Smooth muscle cell (in vitro differentiated cells): ENCODE data around the gene ALDH2. TPM values are rescaled to one million over a fixed set of nuclear protein-coding genes. Genes with fewer than 3 reads are reported as not detected.
A peak's percentile ranks its signal among the peaks of the same experiment; 100 is the strongest.

ENCODE experiments used
- DNase-seq: peaks from one replicate; lab custom pipeline; 2025; ENCODE audit not compliant: unreplicated experiment; lab: John Stamatoyannopoulos, UW
- H2AFZ ChIP-seq: fragments of 200-600 bp; sonication (generic); 2 replicates; pipeline ENCODE4 v1.6.0; 2016; ENCODE audit warnings: antibody characterized with exemption, low read depth, mild to moderate bottlenecking
- H3F3A ChIP-seq: fragments of 200-600 bp; sonication (generic); 2 replicates; pipeline ENCODE4 v1.6.0; 2017; ENCODE audit warnings: antibody characterized with exemption, low read depth
- H3K27ac ChIP-seq: fragments of 200-600 bp; sonication (generic); 2 replicates; pipeline ENCODE4 v1.5.1; 2016; ENCODE audit warnings: low read depth, mild to moderate bottlenecking
- H3K27me3 ChIP-seq: fragments of 200-600 bp; sonication (generic); 2 replicates; pipeline ENCODE4 v1.6.1; 2016; ENCODE audit warnings: low read depth, mild to moderate bottlenecking
- H3K36me3 ChIP-seq: fragments of 200-600 bp; sonication (generic); 2 replicates; pipeline ENCODE4 v1.5.1; 2016; ENCODE audit warnings: low read depth
- H3K4me1 ChIP-seq: fragments of 200-600 bp; sonication (generic); 2 replicates; pipeline ENCODE4 v1.5.1; 2016; ENCODE audit warnings: low read depth
- H3K4me2 ChIP-seq: fragments of 200-600 bp; sonication (generic); 2 replicates; pipeline ENCODE4 v1.6.0; 2016; ENCODE audit warnings: mild to moderate bottlenecking
- H3K4me3 ChIP-seq: fragments of 200-600 bp; sonication (generic); 2 replicates; pipeline ENCODE4 v1.5.1; 2016; ENCODE audit warnings: mild to moderate bottlenecking
- H3K79me2 ChIP-seq: fragments of 200-600 bp; sonication (generic); 2 replicates; pipeline ENCODE4 v1.6.0; 2016; ENCODE audit warnings: low read depth, mild to moderate bottlenecking
- H3K9ac ChIP-seq: fragments of 200-600 bp; sonication (generic); 2 replicates; pipeline ENCODE4 v1.6.0; 2016; ENCODE audit warnings: low read depth
- H3K9me3 ChIP-seq: fragments of 200-600 bp; sonication (generic); replicated peaks from 2 replicates; pipeline ENCODE4 v1.5.1; 2016; ENCODE audit warnings: low read depth
- H4K20me1 ChIP-seq: fragments of 200-600 bp; sonication (generic); 2 replicates; pipeline ENCODE4 v1.6.0; 2016; ENCODE audit warnings: low read depth
- CTCF ChIP-seq: fragments of 200-600 bp; sonication (generic); IDR thresholded peaks from 2 replicates; pipeline ENCODE4 v1.5.1; 2017; ENCODE audit warnings: borderline replicate concordance, mild to moderate bottlenecking, antibody characterized with exemption; ENCODE audit not compliant: insufficient read depth, poor library complexity, severe bottlenecking
- WGBS: methylation state at CpG from one replicate; pipeline ENCODE4 v1.1.7; 2016; ENCODE audit warnings: low lambda C conversion rate; 5-methylcytosine and 5-hydroxymethylcytosine counted together
- polyA plus RNA-seq: library from polyadenylated mRNA; unstranded; fragments of >200 nt; fragmentation: Nextera tagmentation; extraction: Ambion mirVana; gene quantifications from 2 replicates; pipeline ENCODE4 v1.2.1, GENCODE V29; 2016
- total RNA-seq: library from RNA; depleted of rRNA; stranded (reverse); fragments of >200 nt; gene quantifications from 2 replicates; pipeline ENCODE4 v1.2.3, GENCODE V29; 2014

Gene ALDH2
- total and polyA plus RNA-seq, 2 experiments from 2014 or later: 17.0 to 54.6 TPM

- 69% methylated on average over 6 of the region's 6 CpGs for WGBS
- no peak for DNase-seq
- no peak for TF ChIP-seq CTCF
- H3K9ac ChIP-seq: no peak overlapping the region
- H3K27ac ChIP-seq: no peak overlapping the region
- no peaks in the 10 kb centered on the region for H3K27me3 ChIP-seq
- H3K79me2 ChIP-seq: peaks cover 19% of the 10 kb centered on the region
- H2AFZ ChIP-seq: no peak overlapping the region
- no peaks in the 10 kb centered on the region for H3F3A ChIP-seq
- no peak overlapping the region for H3K4me2 ChIP-seq
- H4K20me1 ChIP-seq: peaks cover 22% of the 10 kb centered on the region
- no peak overlapping the region for H3K4me3 ChIP-seq
- H3K4me1 ChIP-seq: peaks cover 22% of the 10 kb centered on the region
- no peaks in the 10 kb centered on the region for H3K9me3 ChIP-seq
- H3K36me3 ChIP-seq: no peaks in the 10 kb centered on the region
Measured at GRCh38 chr12:111764120-111764821, 2.5 kb upstream of the ALDH2 start.

DNA sequence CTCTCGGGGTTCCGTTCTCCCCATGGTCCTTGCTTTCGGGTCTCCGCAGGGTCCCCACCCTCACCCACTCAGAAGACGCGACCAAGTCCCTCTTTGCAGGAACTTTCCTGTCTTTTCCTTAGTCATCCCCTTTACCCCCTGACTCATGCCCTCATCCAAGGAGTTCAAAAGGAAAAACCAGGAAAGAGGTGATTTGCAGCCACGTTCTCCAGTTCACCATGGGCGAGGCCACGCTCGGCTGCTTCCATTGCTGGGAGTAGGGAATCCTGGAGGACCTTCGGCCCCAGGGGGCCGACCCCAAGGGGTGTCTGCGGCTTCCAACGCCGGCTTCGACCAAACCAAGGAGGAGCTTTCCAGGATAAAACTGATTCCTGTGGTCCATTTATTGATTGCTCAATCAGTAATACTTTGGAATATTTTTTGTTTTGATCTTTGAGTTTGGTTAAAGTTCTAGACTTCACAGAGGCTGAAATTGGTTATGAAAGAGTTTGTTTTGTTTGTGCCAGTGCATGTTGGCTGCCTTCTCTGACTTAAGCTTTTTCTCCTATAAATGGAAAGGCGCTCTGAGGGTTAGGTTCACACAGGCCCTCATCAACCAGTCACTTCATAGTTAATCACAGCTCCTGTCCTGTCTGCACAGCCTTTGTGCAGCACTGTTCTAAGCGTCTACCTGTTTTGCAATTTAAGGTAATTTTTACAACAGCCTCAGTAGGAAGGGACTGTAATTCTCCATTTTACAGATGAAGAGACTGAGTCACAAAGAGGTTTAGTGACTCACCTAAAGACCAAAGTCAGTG lies 827 bp downstream of the ALDH2 start:
- TF ChIP-seq CTCF: no peak
- peaks cover 15% of the 10 kb centered on the region for H3K4me1 ChIP-seq
- DNase-seq: no peak
- H3F3A ChIP-seq: no peaks in the 10 kb centered on the region
- no peaks in the 10 kb centered on the region for H3K36me3 ChIP-seq
- peak overlapping the region; percentile 50 for H3K9ac ChIP-seq
- H3K27me3 ChIP-seq: no peaks in the 10 kb centered on the region
- peak overlapping the region; percentile 17 for H3K27ac ChIP-seq
- peaks cover 48% of the 10 kb centered on the region for H4K20me1 ChIP-seq
- peak overlapping the region; percentile 77 for H3K4me3 ChIP-seq
- 9% methylated on average over 18 of the region's 18 CpGs for WGBS
- H3K9me3 ChIP-seq: no peaks in the 10 kb centered on the region
- peaks cover 50% of the 10 kb centered on the region for H3K79me2 ChIP-seq
- peak overlapping the region; percentile 98 for H3K4me2 ChIP-seq
- H2AFZ ChIP-seq: peak overlapping the region; percentile 36

- H3K4me3 ChIP-seq: peak overlapping the region; percentile 77
- H3K36me3 ChIP-seq: no peaks in the 10 kb centered on the region
- no peak for TF ChIP-seq CTCF
- H3K4me2 ChIP-seq: peak overlapping the region; percentile 98
- peaks cover 53% of the 10 kb centered on the region for H3K79me2 ChIP-seq
- peaks cover 56% of the 10 kb centered on the region for H4K20me1 ChIP-seq
- 92% methylated on average over 9 of the region's 9 CpGs for WGBS
- no peak overlapping the region for H3K9ac ChIP-seq
- no peak overlapping the region for H3K27ac ChIP-seq
- H3K27me3 ChIP-seq: no peaks in the 10 kb centered on the region
- H3F3A ChIP-seq: peaks cover 3% of the 10 kb centered on the region
- DNase-seq: no peak
- peaks cover 15% of the 10 kb centered on the region for H3K4me1 ChIP-seq
- no peak overlapping the region for H2AFZ ChIP-seq
- no peaks in the 10 kb centered on the region for H3K9me3 ChIP-seq
Measured at GRCh38 chr12:111768159-111768895, 1.6 kb downstream of the ALDH2 start.
